ENCODE results near the gene CARMIL1.

- TF ChIP-seq CTCF (IDR thresholded peaks at IDR 0.05; ENCODE audit: insufficient read depth, low read depth, low read length) (peak; percentile 40), EZH2 (IDR thresholded peaks at IDR 0.05; ENCODE audit: insufficient read depth, low read length) (no peak)
Observed at GRCh38 chr6:25601800-25602673, 322.9 kb downstream of the CARMIL1 start.

Data from astrocyte (in vitro differentiated cells and primary cell).